Bone marrow (tissue), 2 donors: ENCODE data around the gene PTMA.
"Not testable (repeated sequence)": the region's sequence is repeated elsewhere in the genome, so short reads cannot be mapped to it uniquely, and the experiment has no call there.

ENCODE experiments used
- DNase-seq, 2 donors: peaks; one replicate each; lab custom pipeline; 2025; lab: John Stamatoyannopoulos, UW

Gene PTMA, protein sequence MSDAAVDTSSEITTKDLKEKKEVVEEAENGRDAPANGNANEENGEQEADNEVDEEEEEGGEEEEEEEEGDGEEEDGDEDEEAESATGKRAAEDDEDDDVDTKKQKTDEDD

GRCh38 chr2:231707927-231708772 lies at the start of gene PTMA:
PTMA (plus strand) TSS chr2:231708525; CDS start chr2:231708707, 182 bp downstream.
- peak; percentile 94 to 97 for DNase-seq

GRCh38 chr2:231660073-231660472 lies 48.3 kb upstream of the PTMA start:
- DNase-seq: not testable (repeated sequence)

DNA sequence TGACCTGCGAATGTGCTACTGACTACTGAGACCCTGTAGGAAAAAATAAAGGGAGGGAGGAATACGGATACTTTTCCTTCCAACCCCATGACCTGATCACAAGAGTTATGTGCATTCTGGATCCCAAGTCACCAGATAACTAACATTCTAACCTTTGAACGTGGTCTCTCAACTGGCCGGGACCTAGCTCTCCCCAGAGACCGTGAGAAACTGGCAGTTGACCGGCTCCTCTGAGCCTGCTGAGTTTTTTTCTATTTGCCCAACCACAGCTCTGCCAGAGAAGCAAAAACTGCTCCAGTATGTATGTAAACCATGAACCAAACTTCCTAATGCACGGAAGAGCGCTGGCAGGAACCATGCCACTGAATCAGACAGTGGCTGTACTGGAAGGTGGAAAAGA lies 47.5 kb upstream of the PTMA start:
- DNase-seq: no peak

DNA sequence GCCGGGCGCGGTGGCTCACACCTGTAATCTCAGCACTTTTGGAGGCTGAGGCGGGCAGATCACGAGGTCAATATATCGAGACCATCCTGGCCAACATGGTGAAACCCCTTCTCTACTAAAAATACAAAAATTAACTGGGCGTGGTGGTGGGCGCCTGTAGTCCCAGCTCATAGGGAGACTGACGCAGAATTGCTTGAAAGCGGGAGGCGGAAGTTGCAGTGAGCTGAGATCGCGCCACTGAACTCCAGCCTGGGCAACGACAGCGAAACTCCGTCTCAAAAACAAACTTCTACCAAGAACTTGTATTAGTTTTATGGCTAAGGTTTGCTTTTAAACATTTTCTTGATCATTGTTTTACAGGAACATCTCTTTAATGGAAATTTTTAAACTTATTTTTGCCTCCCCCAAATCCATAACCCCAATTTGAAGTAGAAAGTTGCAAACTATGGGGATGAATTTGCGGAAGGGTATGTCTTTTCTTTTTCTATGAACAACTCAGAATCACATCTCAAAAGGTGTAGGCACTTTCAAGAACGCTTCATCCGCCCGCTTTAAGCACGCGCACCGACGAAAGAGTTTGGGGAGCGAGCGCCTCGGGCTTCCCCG lies 46.8 kb upstream of the PTMA start:
- no peak for DNase-seq

DNA sequence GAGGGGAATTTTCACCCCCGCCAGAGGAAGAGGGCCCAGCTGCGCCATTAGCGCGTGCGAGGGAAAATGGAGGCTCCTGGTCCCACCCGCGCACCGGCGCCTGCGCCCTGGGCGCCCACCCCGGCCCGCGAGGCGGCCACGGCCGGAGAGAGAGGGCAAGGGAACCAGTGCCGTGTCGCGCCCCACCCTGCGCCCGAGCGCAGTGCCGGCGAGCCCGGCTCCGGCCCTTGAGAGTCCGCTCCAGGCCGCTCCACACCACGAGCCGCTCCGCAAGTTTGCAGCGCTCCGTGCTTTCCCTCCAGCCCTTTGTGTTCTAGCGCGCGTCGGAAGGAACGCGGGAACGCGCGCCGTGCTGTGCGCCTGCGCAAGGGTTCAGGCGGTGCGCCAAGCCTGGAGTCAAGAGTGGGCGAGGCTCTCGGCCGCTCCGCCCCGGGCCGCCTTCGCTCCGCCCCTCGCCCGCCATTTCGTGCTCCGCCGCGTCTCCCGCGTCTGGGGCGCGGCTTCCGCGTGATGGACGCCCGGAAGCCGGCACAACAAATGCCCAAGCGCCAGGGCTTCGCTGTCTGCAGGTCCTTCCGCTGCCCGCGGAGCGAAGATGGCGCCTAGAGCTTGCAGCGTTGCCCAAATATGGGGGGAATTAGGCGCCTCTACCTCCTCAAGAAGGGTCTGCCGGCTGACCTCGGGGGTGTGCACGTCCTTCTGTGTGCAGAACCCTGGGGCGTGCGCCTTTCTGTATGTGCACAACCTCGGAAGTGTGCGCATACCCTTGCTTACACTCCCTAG lies 46.1 kb upstream of the PTMA start:
- DNase-seq: peak; percentile 90 to 94

DNA sequence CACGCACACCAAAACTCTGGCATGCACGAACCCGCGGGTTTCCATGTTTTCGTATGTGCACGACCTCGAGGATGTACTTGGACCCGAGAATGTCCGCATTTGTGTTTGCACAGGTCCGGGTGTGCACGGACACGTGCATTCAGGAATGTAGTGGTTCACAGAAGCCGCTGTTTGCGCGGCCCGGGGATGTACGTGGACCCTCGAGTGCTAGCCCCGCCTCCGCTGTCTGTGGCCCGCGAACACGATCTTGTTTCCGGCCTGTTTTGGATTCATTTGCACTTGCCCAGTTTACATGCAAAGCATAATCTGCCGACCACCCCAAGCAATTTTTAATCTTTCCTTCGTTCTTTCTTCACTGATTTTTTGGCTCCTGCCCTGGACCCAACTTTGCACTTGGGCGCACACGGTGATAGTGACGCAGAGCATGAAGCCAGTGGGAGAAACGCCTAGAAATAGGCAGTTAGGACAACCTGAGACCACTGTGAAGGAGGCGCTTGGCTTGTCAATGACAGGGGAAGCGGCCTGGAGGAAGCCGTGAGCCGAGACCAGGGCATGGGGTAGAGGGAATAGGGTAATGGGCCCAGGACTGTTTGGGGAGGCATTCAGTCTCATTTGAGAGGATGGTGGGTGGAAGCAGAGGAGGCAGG lies 45.4 kb upstream of the PTMA start:
- no peak for DNase-seq

DNA sequence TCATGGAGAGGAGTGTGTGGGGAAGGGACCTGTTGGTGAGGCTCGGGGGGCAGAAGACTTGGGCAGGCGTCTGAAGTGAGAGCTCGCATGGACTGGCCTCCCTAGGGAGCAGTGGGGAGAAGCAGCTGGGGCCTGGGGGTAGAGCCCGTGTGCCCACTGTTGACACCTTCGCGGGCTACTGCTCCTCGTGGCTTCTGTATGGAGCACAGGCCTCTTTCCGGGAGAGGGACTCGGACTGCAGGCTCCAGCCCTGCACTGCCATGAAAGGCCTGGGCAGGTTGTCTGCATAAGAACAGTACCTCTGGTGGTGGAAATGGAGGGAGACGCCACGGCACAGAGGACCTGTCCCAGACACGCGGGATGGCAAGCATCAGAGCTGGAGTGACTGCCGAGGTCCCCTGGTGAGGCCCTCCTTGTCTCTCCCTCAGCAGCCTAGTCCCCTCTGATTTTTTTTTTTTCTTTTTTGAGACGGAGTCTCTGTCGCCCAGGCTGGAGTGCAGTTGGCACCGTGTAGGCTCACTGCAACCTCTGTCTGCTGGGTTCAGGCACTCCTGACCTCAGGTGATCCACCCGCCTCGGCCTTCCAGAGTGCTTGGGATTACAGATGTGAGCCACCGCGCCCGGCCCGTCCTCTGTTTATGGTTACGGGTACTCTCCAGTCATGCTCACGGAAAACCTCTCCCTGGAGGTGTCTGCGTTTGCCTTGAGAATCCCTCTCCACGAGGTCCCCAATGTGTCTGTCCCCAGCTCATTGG lies 44.7 kb upstream of the PTMA start:
- no peak for DNase-seq

DNA sequence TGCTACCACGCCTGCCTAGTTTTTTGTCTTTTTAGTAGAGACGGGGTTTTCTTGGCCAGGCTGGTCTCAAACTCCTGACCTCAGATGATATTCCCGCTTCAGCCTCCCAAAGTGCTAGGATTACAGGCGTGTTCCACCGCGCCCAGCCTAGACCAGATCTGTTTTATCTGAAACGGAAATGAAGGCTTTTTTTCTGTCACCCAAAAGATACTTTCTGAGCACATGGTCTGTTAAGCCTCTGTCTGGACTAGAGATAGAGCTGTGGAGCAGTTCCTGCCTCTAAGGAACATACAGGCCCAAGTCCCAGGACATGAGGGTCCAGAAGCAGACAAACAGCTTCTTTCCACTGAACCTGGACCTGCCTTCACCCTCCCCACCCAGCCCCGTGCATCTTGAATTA lies 43.6 kb upstream of the PTMA start:
- DNase-seq: no peak

GRCh38 chr2:231665245-231666170 lies 42.8 kb upstream of the PTMA start:
- no peak for DNase-seq

GRCh38 chr2:231666171-231667095 lies 41.9 kb upstream of the PTMA start:
- DNase-seq: peak; percentile 80 to 90

DNA sequence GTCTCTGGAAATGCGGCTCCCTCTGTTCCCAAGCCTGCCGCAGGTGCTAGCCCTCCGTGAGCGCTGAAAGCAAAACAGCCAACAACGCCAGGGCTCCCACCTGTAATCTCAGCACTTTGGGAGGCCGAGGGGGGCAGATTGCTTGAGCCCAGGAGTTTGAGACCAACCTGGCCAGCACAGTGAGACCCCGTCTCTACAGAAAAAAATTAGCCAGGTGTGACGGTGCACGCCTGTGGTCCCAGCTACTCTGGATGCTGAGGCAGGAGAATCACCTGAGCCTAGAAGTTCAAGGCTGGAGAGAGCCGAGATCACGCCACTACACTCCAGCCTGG lies 41.3 kb upstream of the PTMA start:
- DNase-seq: no peak

GRCh38 chr2:231667496-231667895 lies 40.8 kb upstream of the PTMA start:
- no peak for DNase-seq

GRCh38 chr2:231668981-231669380 lies 39.3 kb upstream of the PTMA start:
- DNase-seq: no peak

DNA sequence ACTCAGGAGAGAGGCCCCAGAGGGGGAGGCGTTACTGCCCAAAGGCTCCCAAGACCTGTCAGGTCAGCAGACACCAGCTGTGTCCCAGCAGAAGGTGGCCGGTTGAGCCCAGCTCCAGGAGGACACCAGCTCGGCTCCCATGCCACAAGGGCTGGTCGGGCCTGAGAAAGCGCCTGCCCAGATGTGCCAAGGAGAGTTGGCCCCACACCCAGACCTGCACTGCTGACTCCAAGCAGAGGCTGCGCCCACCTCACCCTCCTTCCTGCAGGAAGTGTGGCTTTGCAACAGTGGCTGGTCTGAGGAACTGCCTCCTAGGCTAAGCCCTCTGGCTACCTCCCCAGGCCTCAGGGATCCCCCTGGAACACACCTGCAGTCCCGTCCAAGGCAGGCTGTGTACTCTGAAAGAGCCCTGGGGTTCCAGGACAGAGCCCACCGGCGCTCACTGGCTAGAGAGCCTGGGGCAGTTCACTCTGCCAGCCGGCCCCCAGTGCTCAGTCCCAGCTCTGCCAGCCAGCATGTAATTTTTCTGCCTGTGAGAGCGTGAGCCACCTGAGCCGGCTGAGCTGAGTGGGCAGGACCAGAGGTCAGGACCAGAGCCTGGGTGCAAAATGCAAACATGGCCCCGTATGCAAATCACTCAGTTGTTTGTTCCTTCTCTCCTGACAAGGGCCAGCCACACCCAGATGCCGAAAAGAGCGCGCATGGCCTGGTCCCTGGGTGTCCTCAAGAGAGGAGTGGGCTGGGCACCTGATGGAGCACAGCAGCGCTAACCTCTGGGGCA lies 36.9 kb upstream of the PTMA start:
- no peak for DNase-seq

DNA sequence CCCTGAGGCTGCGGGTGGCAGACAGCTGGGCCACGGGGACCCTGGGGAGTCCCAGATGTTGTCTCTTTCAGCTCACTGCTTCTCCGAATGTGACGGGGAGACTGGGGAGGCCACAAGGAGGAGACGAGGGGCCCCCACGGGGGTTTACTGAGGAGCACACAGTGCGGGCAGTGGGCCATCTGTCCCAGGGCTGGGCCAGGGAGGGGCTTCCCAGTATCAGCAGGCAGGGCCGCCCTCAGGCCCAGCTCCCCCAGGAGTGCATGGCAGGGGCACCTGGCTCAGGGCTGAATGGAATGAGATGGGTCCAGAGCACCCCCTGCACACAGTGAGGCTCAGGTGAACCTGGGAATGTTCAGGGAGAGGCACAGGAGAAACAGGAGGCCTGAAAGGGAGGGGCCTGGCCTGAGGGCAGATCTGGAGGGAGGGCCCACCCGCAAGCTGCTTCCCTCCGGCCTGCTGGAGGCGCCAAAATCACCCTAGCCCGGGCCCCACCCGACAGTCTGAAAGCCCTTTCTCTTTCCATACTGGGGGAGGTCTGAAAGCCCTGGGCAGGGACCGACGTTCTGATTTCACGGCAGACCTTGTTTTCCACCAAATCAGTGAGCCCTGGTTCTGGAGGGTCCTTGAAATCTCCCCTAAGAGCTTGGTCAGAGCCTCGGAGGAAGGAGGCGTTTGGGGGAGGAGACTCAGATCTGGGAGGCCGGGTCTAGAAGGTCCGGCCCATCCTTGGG lies 35.5 kb upstream of the PTMA start:
- DNase-seq: no peak

DNA sequence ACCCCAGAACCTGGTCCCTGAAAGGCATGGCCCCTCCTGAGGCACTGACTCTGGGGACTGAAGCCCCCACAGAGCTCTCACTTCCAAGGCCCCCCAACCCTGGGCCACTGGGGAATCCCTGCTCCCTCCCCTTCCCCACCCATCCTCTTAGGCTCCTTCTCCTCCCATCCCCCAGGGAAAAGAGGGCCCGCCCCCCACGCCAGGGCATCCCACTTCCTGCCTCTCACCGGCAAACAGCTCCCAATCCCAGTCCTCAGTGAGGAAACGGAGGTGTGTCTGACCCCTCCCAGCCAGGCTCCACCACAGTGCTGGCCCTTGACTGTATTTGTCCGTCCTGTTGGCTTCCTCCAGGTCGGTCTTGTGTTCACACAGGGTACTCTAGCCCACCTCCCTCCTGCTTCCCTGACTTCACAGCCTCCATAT lies 35.0 kb upstream of the PTMA start:
- DNase-seq: no peak

- DNase-seq: peak; percentile 53 to 87
Observed at GRCh38 chr2:231674587-231675338, 33.6 kb upstream of the PTMA start.
